DND-41 (cell line): ENCODE data around the gene SLC41A3.

ENCODE experiments used
- ATAC-seq: fragments of 200-7000 bp; cut with Tn5 transposase; 3 replicates; pipeline ENCODE4 v1.9.1; 2021; ENCODE audit warnings: low read depth; ENCODE audit not compliant: insufficient read depth
- DNase-seq: peaks from one replicate; pipeline ENCODE4 v3.0.0-alpha.2; 2020
- H2AFZ ChIP-seq: 2 replicates; pipeline ENCODE4 v1.6.0; 2012; ENCODE audit warnings: low read depth, low read length
- H3K27ac ChIP-seq: 2 replicates; pipeline ENCODE4 v1.5.1; 2012; ENCODE audit warnings: low read length, inconsistent platforms
- H3K27me3 ChIP-seq: fragments of 200-600 bp; sonication (generic); 2 replicates; pipeline ENCODE4 v1.6.0; 2012; ENCODE audit warnings: low read length, mild to moderate bottlenecking, inconsistent platforms; ENCODE audit not compliant: insufficient read depth, poor library complexity
- H3K36me3 ChIP-seq: 2 replicates; pipeline ENCODE4 v1.5.1; 2012; ENCODE audit warnings: low read length, inconsistent platforms; ENCODE audit not compliant: insufficient read depth
- H3K4me1 ChIP-seq: 2 replicates; pipeline ENCODE4 v1.5.1; 2012; ENCODE audit warnings: mild to moderate bottlenecking, low read length; ENCODE audit not compliant: insufficient read depth
- H3K4me2 ChIP-seq: 2 replicates; pipeline ENCODE4 v1.6.0; 2012; ENCODE audit warnings: mild to moderate bottlenecking, moderate library complexity, low read length, inconsistent platforms; ENCODE audit not compliant: insufficient read depth
- H3K4me3 ChIP-seq, 2 experiments: fragments of 200-600 bp in 1 of 2; shearing (Covaris generic) in 1 of 2; 2 replicates each; pipeline ENCODE4 v1.5.1; 2012 to 2016; ENCODE audit warnings: inconsistent platforms in 2 of 2, low read length in 2 of 2, mild to moderate bottlenecking in 2 of 2, low read depth in 1 of 2, moderate library complexity in 1 of 2
- H3K79me2 ChIP-seq: 2 replicates; pipeline ENCODE4 v1.6.0; 2012; ENCODE audit warnings: low read length, inconsistent platforms; ENCODE audit not compliant: insufficient read depth
- H3K9ac ChIP-seq: 2 replicates; pipeline ENCODE4 v1.6.0; 2012; ENCODE audit warnings: low read depth, mild to moderate bottlenecking, inconsistent platforms, low read length, moderate library complexity
- H3K9me3 ChIP-seq: 2 replicates; pipeline ENCODE4 v1.5.1; 2012; ENCODE audit warnings: low read length, moderate library complexity, mild to moderate bottlenecking, inconsistent platforms; ENCODE audit not compliant: insufficient read depth, severe bottlenecking
- H4K20me1 ChIP-seq: 2 replicates; pipeline ENCODE4 v1.6.0; 2012; ENCODE audit warnings: low read length; ENCODE audit not compliant: insufficient read depth
- CTCF ChIP-seq: IDR thresholded peaks from 2 replicates; pipeline ENCODE4 v1.5.1; 2012; ENCODE audit warnings: borderline replicate concordance, low read length, moderate library complexity, mild to moderate bottlenecking; ENCODE audit not compliant: poor library complexity, severe bottlenecking; ENCODE audit errors: extremely low read depth
- EZH2 ChIP-seq: IDR thresholded peaks from 3 replicates; pipeline ENCODE4 v1.6.1; 2012; ENCODE audit warnings: borderline replicate concordance, low read depth, mild to moderate bottlenecking, moderate library complexity, low read length, inconsistent platforms; ENCODE audit not compliant: severe bottlenecking

The SLC41A3 gene

GRCh38 chr3:126111566-126112475 is 27.9 kb upstream of the SLC41A3 start:
- TF ChIP-seq CTCF (no peak), EZH2 (no peak)
- Histone ChIP-seq H3K36me3 (no peaks in the 10 kb centered on the region), H3K27me3 (no peaks in the 10 kb centered on the region), H3K27ac (no peak overlapping the region), H3K79me2 (no peaks in the 10 kb centered on the region), H2AFZ (no peak overlapping the region), H3K9ac (no peak overlapping the region), H3K4me3 (no peak overlapping the region), H3K4me1 (no peaks in the 10 kb centered on the region), H3K4me2 (no peak overlapping the region), H4K20me1 (no peaks in the 10 kb centered on the region), H3K9me3 (no peaks in the 10 kb centered on the region)
- DNase-seq: no peak
- ATAC-seq: no peak

DNA sequence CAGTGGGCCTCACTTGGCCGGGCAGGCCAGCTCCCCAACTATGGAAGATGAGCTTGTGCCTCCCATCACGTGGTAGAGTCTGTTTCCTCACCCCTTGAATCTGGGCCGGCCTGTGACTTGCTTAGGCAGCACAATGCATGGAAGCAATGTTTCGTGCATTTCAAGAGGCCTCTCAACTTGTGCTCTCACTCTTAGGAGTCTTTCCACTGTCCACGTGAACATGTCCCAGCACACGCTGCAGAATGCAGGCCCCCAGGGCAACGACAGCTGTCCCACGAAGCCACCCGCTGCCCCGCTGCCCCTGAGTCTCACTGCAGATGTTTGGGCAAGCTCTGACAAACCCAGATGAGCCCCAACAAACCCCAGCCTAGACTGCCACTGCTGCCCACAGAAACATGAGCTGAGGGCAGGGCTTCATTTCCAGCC is 27.2 kb upstream of the SLC41A3 start:
- H3K9me3 ChIP-seq: no peaks in the 10 kb centered on the region
- no peaks in the 10 kb centered on the region for H3K79me2 ChIP-seq
- no peak overlapping the region for H3K9ac ChIP-seq
- H2AFZ ChIP-seq: no peak overlapping the region
- no peak overlapping the region for H3K27ac ChIP-seq
- H3K4me2 ChIP-seq: no peak overlapping the region
- H3K4me1 ChIP-seq: no peaks in the 10 kb centered on the region
- ATAC-seq (no peak), DNase-seq (no peak)
- no peak for TF ChIP-seq CTCF
- H3K36me3 ChIP-seq: no peaks in the 10 kb centered on the region
- no peaks in the 10 kb centered on the region for H4K20me1 ChIP-seq
- no peaks in the 10 kb centered on the region for H3K27me3 ChIP-seq
- no peak overlapping the region for H3K4me3 ChIP-seq

- no peak for TF ChIP-seq CTCF
- no peaks in the 10 kb centered on the region for H3K4me1 ChIP-seq
- H3K79me2 ChIP-seq: no peaks in the 10 kb centered on the region
- no peak overlapping the region for H3K27ac ChIP-seq
- H3K9ac ChIP-seq: no peak overlapping the region
- no peak overlapping the region for H2AFZ ChIP-seq
- H3K27me3 ChIP-seq: no peaks in the 10 kb centered on the region
- H3K9me3 ChIP-seq: no peaks in the 10 kb centered on the region
- ATAC-seq: no peak
- H3K4me2 ChIP-seq: no peak overlapping the region
- H3K36me3 ChIP-seq: no peaks in the 10 kb centered on the region
- no peak for DNase-seq
- H3K4me3 ChIP-seq: no peak overlapping the region
- no peaks in the 10 kb centered on the region for H4K20me1 ChIP-seq
Observed at GRCh38 chr3:126110431-126111125, 26.7 kb upstream of the SLC41A3 start.
